PFSK-1 (cell line): ENCODE results near the gene RDX.

Source experiments
- FOXP2 ChIP-seq: optimal IDR thresholded peaks from 2 replicates; pipeline ENCODE3; 2011; ENCODE audit warnings: borderline replicate concordance, control low read depth, inconsistent platforms; ENCODE audit not compliant: insufficient read depth; ENCODE audit errors: extremely low read length, extremely low read depth
- POLR2AphosphoS5 ChIP-seq: IDR thresholded peaks from 2 replicates; pipeline ENCODE4 v1.6.1; 2012; ENCODE audit warnings: low read depth, mild to moderate bottlenecking, control low read depth, low read length, moderate library complexity
- REST ChIP-seq, 2 experiments: IDR thresholded peaks; 2 replicates each; pipeline versions ENCODE4 v1.6.1 to v1.8.0; 2011 to 2012; ENCODE audit warnings: low read depth in 2 of 2, low read length in 2 of 2, control low read depth in 1 of 2, inconsistent platforms in 1 of 2, mild to moderate bottlenecking in 1 of 2, moderate library complexity in 1 of 2; ENCODE audit not compliant: insufficient read depth in 1 of 2
- SIN3A ChIP-seq: IDR thresholded peaks from 2 replicates; pipeline ENCODE4 v1.6.1; 2012; ENCODE audit warnings: mild to moderate bottlenecking, low read length, moderate library complexity, borderline replicate concordance; ENCODE audit not compliant: insufficient read depth
- TAF1 ChIP-seq: IDR thresholded peaks from 2 replicates; pipeline ENCODE4 v1.6.1; 2012; ENCODE audit warnings: low read length, control low read depth, borderline replicate concordance; ENCODE audit not compliant: insufficient read depth

Gene RDX

GRCh38 chr11:110279881-110280280, 16.5 kb downstream of the RDX start:
- no peak for TF ChIP-seq TAF1
- TF ChIP-seq FOXP2 = no peak
- no peak for TF ChIP-seq REST (IDR thresholded peaks at IDR 0.05; ENCODE audit: insufficient read depth in 1 of 2, low read depth in 2 of 2, low read length in 2 of 2)
- TF ChIP-seq POLR2AphosphoS5 = no peak
- no peak for TF ChIP-seq SIN3A

GRCh38 chr11:110272919-110273318, 23.5 kb downstream of the RDX start:
- TF ChIP-seq REST (IDR thresholded peaks at IDR 0.05; ENCODE audit: insufficient read depth in 1 of 2, low read depth in 2 of 2, low read length in 2 of 2) = no peak
- TF ChIP-seq FOXP2 = no peak
- TF ChIP-seq POLR2AphosphoS5 = no peak
- no peak for TF ChIP-seq TAF1
- TF ChIP-seq SIN3A = no peak

GRCh38 chr11:110269996-110270395, 26.4 kb downstream of the RDX start:
- TF ChIP-seq POLR2AphosphoS5 = no peak
- TF ChIP-seq REST (IDR thresholded peaks at IDR 0.05; ENCODE audit: insufficient read depth in 1 of 2, low read depth in 2 of 2, low read length in 2 of 2) = no peak
- no peak for TF ChIP-seq SIN3A
- no peak for TF ChIP-seq FOXP2
- TF ChIP-seq TAF1 = no peak

GRCh38 chr11:110268441-110268840, 28.0 kb downstream of the RDX start:
- no peak for TF ChIP-seq TAF1
- no peak for TF ChIP-seq REST (IDR thresholded peaks at IDR 0.05; ENCODE audit: insufficient read depth in 1 of 2, low read depth in 2 of 2, low read length in 2 of 2)
- no peak for TF ChIP-seq POLR2AphosphoS5
- no peak for TF ChIP-seq FOXP2
- no peak for TF ChIP-seq SIN3A

- TF ChIP-seq FOXP2 (no peak), POLR2AphosphoS5 (no peak), SIN3A (no peak), REST (IDR thresholded peaks at IDR 0.05; ENCODE audit: insufficient read depth in 1 of 2, low read depth in 2 of 2, low read length in 2 of 2) (no peak), TAF1 (no peak)
Measured at GRCh38 chr11:110262072-110262403, 34.4 kb downstream of the RDX start.
